HG03571 (cell line): ENCODE results near the gene ADSL.
"Not testable (repeated sequence)": the region's sequence is repeated elsewhere in the genome, so short reads cannot be mapped to it uniquely, and the experiment has no call there.

Experiments used
- ATAC-seq: cut with Tn5 transposase; IDR thresholded peaks from one replicate; pipeline ENCODE4 v1.9.1; 2021; ENCODE audit not compliant: unreplicated experiment

Gene ADSL

DNA sequence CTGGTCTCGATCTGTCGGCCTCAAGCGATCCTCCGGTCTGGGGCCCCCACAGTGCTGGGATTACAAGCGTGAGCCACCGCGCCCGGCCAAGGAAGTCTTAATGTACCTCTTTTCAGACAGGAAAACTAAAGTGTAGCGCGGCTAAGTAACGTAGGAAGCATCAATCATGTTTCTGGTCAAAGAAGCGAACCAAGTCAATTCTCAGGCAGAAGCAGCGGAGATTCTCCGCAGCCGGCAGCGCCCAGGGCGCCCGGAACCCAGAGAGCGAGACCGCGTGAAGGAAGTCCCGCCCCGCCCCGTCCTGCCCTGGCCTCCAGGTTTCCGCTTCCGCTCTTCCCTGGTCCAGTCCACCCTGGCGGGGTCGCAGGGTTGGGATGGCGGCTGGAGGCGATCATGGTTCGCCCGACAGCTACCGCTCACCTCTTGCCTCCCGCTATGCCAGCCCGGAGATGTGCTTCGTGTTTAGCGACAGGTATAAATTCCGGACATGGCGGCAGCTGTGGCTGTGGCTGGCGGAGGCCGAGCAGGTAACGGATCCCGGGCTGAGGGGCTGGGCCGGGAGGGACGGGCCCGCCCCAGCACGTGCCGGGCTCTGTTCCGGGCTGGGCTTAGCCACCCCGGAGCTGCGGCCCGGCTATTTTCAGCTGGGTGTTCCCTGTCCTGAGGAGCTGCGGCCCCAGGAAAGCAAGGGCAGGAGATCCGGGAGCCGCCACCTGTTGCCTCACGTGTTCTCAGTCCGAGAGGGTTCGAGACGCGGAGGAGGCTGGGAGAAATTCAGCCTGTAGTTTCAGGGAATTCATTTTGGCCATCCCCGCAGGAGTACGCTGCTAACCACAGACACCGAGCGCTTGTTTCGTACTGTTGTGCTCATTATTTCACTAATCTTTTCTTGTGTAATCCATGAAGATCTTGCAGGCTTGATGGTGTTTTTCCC, at the start of gene ADSL:
Gene ADSL, plus strand, starts transcription at position 316 of the 934 bp plus-strand sequence. Its CDS starts 59 bp downstream, at position 375.
- peak; percentile 87 for ATAC-seq

- ATAC-seq: no peak
Measured at GRCh38 chr22:40300316-40300715, 46.0 kb upstream of the ADSL start.

DNA sequence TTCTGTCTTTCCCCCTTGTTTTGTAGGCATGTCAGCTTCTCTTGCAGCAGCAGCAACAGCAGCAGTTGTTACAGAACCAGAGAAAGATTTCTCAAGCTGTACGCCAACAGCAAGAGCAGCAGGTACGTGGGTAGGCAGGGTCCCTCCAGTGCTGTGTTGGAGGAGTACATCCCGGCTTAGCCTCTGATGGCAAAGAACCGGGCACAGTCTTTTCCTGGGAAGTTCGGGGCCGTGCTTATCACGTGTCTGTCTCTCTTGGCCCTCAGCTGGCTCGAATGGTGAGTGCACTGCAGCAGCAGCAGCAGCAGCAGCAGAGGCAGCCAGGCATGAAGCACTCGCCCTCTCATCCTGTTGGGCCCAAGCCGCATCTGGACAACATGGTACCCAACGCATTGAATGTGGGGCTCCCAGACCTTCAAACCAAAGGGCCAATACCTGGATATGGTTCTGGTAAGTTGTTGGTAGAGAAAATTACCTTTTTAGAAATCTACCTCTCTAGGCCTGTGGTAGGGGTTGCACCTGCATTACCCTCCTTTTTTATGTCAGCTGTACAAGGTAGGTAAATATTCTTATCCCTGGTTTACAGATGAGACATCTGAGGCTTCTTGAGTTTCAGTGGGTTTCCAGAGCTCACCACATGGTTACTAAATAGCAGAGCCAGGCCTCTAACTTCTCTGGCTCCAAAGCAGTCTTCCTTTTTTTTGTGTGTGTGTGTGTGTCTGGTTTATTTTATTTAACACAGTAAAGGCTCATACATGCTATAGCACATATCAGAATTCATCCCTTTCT, 45.2 kb upstream of the ADSL start:
- ATAC-seq: no peak

DNA sequence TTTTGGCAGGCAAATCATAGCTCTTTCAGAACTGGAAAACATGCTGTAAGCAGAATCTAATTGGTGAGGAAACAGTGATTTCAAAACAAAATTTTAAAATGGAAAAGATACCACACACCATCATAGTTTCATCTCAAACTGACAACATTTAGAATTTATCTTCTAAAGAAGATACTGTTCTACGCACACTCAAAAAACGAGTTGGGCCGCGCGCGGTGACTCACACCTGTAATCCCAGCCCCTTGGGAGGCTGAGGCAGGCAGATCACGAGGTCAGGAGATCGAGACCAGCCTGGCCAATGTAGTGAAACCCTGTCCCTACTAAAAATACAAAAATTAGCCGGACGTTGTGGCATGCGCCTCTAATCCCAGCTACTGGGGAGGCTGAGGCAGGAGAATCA, 44.2 kb upstream of the ADSL start:
- no peak for ATAC-seq

GRCh38 chr22:40305625-40306024, 40.7 kb upstream of the ADSL start:
- no peak for ATAC-seq

GRCh38 chr22:40308999-40309573, 37.2 kb upstream of the ADSL start:
- no peak for ATAC-seq

DNA sequence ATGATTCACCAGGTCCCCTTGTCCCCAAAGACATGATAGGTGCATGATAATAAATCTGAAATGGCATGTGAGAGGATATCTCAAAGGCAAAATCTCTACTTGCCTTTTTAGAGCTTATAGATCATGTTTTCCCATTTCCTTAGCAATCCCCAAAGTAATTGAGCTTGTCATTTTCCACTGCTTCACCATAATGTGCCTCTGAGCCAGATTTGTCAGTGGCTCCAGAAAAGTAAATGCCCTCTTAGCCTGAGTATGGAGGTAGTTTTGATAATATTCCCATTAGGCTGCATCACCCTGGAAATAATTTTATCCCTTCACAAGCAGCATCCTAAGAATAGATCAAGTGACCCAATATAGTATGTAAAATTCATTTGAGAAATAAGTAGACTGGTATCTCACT, 36.7 kb upstream of the ADSL start:
- no peak for ATAC-seq

- ATAC-seq: no peak
Measured at GRCh38 chr22:40310081-40310767, 36.1 kb upstream of the ADSL start.

GRCh38 chr22:40310768-40311120, 35.6 kb upstream of the ADSL start:
- no peak for ATAC-seq

GRCh38 chr22:40311646-40312045, 34.7 kb upstream of the ADSL start:
- ATAC-seq: not testable (repeated sequence)

DNA sequence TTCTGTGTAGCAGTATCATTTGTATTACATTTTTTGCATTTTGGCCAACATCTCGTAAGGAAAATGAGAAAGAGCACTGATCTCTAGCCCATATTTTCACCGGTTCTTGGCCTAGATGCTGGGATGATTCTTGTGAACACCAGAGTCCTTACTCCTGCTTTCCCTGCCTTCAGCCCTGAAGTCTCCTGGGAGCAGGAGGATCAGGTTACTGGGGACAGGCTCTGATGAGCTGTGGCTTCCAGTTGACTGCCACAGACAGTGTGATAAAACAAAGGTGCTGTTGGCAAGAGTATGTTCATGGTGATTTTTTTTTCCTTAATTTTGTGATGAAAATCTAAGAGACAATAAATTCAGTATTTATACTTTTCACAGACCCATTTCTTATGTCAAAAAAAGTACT, 34.2 kb upstream of the ADSL start:
- no peak for ATAC-seq

DNA sequence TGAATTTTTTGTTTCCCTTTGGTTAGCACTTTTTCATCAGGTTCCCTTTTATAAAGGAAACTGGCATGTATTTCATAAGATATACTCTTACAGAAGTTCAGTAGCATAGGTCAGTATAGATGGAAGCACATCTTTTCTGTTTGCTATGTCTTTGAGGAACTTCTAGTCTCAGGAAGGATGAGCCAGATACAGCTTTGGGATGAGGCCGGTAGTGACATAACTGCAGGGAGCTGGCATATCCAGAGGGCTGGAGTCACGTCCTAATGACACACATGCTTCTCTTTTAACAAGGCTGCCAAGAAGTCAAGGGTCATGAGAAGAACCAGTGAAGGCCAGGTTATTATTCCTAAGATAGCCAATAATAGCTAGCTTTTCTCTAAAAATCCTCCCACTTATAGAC, 33.3 kb upstream of the ADSL start:
- no peak for ATAC-seq

GRCh38 chr22:40314041-40314440, 32.3 kb upstream of the ADSL start:
- ATAC-seq: no peak

- ATAC-seq: no peak
Measured at GRCh38 chr22:40320687-40321086, 25.6 kb upstream of the ADSL start.

DNA sequence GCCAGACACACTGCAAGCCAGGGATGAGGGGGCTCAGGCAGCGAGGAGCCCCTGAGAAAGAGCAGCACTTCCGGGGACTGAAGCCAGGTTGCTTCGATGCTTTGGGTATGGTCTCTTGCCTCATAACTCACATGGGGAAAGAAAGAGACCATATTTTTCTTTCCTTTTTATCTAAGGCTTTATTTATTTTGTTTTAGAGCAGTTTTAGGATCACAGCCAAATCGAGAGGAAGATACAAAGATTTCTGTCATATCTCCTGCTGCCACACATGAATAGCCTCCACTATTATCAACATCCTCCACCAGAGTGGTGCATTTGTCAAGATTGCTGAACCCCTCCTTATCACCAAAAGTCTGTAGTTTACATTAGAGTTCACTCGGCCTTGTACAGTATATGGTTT, 24.3 kb upstream of the ADSL start:
- no peak for ATAC-seq

DNA sequence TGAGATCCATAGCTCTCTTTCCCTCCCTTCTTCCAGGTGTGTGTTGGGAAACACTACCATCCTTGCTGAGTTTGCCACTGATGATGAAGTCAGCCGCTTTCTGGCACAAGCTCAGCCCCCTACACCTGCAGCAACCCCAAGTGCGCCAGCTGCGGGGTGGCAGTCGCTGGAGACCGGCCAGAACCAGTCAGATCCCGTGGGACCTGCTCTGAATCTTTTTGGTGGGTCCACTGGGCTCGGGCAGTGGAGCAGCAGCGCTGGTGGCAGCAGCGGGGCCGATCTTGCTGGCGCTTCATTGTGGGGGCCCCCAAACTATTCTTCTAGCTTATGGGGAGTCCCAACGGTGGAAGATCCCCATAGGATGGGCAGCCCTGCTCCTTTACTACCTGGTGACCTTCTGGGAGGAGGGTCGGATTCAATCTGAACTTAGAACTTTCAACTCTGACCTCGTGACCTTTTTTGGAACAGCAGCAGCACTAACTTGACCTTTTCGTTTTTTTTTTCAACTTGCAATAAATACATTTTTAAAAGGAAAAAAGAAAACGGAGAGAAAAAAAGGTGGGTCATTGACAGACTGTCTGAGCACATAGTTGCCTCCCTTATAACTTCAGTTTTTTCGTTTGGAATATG, 23.4 kb upstream of the ADSL start:
- no peak for ATAC-seq

- no peak for ATAC-seq
Measured at GRCh38 chr22:40323681-40324171, 22.6 kb upstream of the ADSL start.

DNA sequence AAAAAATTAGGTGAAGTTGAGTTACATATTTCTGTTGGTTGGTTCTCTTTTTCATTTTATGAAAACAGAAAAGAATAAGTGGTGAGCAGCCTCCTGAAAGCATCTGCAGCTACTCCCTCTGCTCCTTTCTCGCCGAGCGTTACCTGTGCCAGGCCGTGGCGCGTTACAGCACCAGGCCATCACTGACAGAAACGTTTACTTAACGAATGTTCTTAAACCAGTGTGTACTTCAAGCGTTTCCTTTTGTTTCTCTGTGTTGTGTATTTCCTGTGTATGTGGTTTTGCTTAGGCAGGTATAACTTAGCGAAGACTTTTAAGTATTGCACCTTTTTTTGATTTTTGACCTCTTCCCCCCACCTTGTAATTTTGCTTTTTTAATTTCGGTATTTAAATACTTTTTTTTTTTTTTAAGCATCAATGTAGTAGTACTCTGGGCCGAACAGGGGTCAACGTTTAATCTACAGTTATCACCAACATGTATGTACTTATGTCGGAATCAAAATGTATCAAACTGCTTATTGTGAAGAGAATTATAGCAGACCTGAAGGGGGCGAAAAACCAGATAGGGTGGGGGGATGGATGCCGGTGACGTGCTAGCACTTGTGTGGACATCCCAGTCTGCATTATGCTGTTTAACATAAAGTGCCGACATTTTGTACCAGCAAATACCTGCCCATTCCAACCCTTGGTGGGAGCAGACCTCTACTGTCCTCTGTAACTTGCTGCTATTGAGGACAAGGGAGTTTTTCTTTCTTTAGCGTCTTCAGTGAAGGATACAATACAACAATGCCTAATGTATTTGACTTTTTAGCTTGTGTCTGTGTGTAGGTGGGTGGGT, 21.6 kb upstream of the ADSL start:
- ATAC-seq: no peak

DNA sequence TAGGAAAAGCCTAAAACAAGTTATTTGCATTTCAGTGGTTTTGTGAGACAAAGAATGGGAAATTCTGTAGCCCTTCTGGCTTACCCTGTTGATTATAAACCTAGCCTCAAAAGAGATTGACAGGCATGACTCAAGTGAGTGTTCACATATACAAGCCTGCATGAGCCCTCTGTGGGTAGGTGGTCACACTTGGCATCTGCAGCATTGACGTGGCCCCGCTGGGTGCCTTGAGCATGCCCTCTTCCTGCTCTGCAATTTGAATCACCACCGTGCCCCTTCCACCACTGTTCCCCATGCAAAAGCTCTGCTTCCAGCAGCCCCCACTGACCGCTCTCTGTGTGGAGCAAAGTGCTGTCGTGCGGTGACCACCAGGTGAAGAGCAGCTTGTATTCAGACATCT, 21.0 kb upstream of the ADSL start:
- no peak for ATAC-seq
